ENCODE results near the gene SLC27A2.

DNA sequence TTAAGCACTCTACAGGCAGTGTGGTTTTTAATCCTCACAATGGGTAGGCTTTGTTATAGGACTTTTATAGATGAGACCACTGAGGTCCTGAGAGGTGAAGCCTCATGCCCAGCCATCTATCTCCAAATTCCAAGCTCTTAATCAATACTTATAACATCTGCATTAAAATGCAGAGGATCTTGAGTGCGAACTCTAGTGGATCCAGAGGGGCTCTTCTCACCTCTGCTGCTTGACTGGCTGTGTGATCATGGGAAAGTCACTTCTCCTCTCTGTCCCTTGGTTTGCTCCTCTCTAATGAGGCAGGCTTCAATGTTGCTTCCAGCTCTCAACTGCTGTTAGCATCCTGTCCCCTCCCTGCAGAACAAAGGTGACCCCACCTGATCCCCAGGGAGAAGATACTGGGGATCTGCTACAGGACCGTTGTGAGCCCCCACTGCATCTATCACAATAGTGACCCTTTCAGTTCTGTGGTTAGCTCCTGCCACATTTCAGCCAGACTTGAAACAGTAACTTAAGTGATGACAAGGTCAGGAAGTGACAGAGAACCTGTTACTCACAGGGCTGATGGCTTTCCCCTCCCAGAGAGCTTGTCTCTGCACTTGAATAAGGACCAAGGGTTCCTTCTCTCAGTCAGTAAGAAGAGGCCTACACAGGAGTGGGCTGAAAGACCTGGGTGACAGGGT, 1.3 kb downstream of the SLC27A2 start:
- TF ChIP-seq POLR2AphosphoS5 (IDR thresholded peaks at IDR 0.05; ENCODE audit: borderline replicate concordance, low read depth, low read length): no peak
- no peak for TF ChIP-seq FOXP2 (optimal IDR thresholded peaks at IDR 0.05; ENCODE audit: control extremely low read depth, extremely low read length, insufficient read depth)
